NCI-H1694 treated with DMSO at 0.1 percent for 48 hours (cell line): Measurements from ENCODE around the gene DYNC1H1.
"Not testable (repeated sequence)": the region's sequence is repeated elsewhere in the genome, so short reads cannot be mapped to it uniquely, and the experiment has no call there.

ENCODE experiments used
- DNase-seq: peaks from one replicate; lab custom pipeline; 2025; lab: John Stamatoyannopoulos, UW

DYNC1H1 gene

GRCh38 chr14:102063808-102064429, 99.5 kb downstream of the DYNC1H1 start:
- no peak for DNase-seq

- DNase-seq, result not testable (repeated sequence)
These were observed 100.2 kb downstream of the DYNC1H1 start for GRCh38 chr14:102064590-102064989.

GRCh38 chr14:102066041-102066451, 101.7 kb downstream of the DYNC1H1 start:
- no peak for DNase-seq

GRCh38 chr14:102071283-102071998, 107.1 kb downstream of the DYNC1H1 start:
- DNase-seq, result no peak

- no peak for DNase-seq
These were observed 110.1 kb downstream of the DYNC1H1 start for GRCh38 chr14:102074415-102074964.

- DNase-seq, result no peak
These were observed 110.8 kb downstream of the DYNC1H1 start for GRCh38 chr14:102075155-102075554.

- DNase-seq, result no peak
These were observed 113.0 kb downstream of the DYNC1H1 start for GRCh38 chr14:102077382-102077709.

GRCh38 chr14:102078361-102078791, 114.0 kb downstream of the DYNC1H1 start:
- not testable (repeated sequence) for DNase-seq

GRCh38 chr14:102078831-102079699, 114.7 kb downstream of the DYNC1H1 start:
- no peak for DNase-seq

- no peak for DNase-seq
These were observed 115.3 kb downstream of the DYNC1H1 start for GRCh38 chr14:102079700-102079979.

- DNase-seq, result no peak
These were observed 116.1 kb downstream of the DYNC1H1 start for GRCh38 chr14:102080183-102081080.

GRCh38 chr14:102081231-102082080, 117.1 kb downstream of the DYNC1H1 start:
- no peak for DNase-seq

- not testable (repeated sequence) for DNase-seq
These were observed 120.1 kb downstream of the DYNC1H1 start for GRCh38 chr14:102084522-102084921.

- DNase-seq, result no peak
These were observed 120.6 kb downstream of the DYNC1H1 start for GRCh38 chr14:102084931-102085330.

- no peak for DNase-seq
These were observed 121.1 kb downstream of the DYNC1H1 start for GRCh38 chr14:102085488-102085887.

GRCh38 chr14:102085948-102086708, 121.8 kb downstream of the DYNC1H1 start:
- no peak for DNase-seq

- no peak for DNase-seq
These were observed 122.3 kb downstream of the DYNC1H1 start for GRCh38 chr14:102086709-102086971.

- DNase-seq, result peak; percentile 97
These were observed 122.8 kb downstream of the DYNC1H1 start, which contains the start of gene HSP90AA1 for GRCh38 chr14:102086972-102087761. HSP90AA1 (minus strand) TSS chr14:102087044; CDS start chr14:102086378, 666 bp downstream.

- no peak for DNase-seq
These were observed 123.3 kb downstream of the DYNC1H1 start for GRCh38 chr14:102087762-102088011.
